SK-N-SH (cell line): ENCODE data around the gene TRAK1.

Source experiments
- CTCF ChIP-seq: fragments of 200-600 bp; sonication (generic); IDR thresholded peaks from 2 replicates; pipeline ENCODE4 v1.6.1; 2017; ENCODE audit warnings: antibody characterized with exemption, mild to moderate bottlenecking, moderate library complexity
- POLR2AphosphoS5 ChIP-seq: IDR thresholded peaks from 2 replicates; pipeline ENCODE4 v1.6.1; 2012; ENCODE audit warnings: low read depth, low read length

GRCh38 chr3:42115215-42115614 lies 24.1 kb downstream of the TRAK1 start:
- TF ChIP-seq CTCF (no peak), POLR2AphosphoS5 (no peak)
